WTC11 (cell line): Measurements from ENCODE around the gene ELAPOR2.

Experiments
- CTCF ChIP-seq: fragments of 200-600 bp; IDR thresholded peaks from 2 replicates; pipeline ENCODE4 v1.8.0; 2022; ENCODE audit warnings: antibody characterized with exemption
- ELF4 ChIP-seq: sonication (generic); formaldehyde crosslinking; IDR thresholded peaks from 2 replicates; pipeline ENCODE4 v1.8.1; 2022; ENCODE audit warnings: low read depth, mild to moderate bottlenecking, moderate library complexity, missing genetic modification reagents
- ETV6 ChIP-seq: sonication (generic); formaldehyde crosslinking; IDR thresholded peaks from 2 replicates; pipeline ENCODE4 v1.8.1; 2022; ENCODE audit warnings: mild to moderate bottlenecking, missing genetic modification reagents
- FOXK1 ChIP-seq: sonication (generic); formaldehyde crosslinking; IDR thresholded peaks from 2 replicates; pipeline ENCODE4 v1.8.0; 2022; ENCODE audit warnings: mild to moderate bottlenecking, moderate library complexity, missing genetic modification reagents
- FOXP4 ChIP-seq: sonication (generic); formaldehyde crosslinking; IDR thresholded peaks from 2 replicates; pipeline ENCODE4 v1.8.0; 2022; ENCODE audit warnings: mild to moderate bottlenecking, missing genetic modification reagents
- GABPB1 ChIP-seq: sonication (generic); formaldehyde crosslinking; IDR thresholded peaks from 2 replicates; pipeline ENCODE4 v1.8.1; 2023; ENCODE audit warnings: mild to moderate bottlenecking, missing genetic modification reagents
- NR2C2 ChIP-seq: sonication (generic); formaldehyde crosslinking; IDR thresholded peaks from 2 replicates; pipeline ENCODE4 v1.8.0; 2022; ENCODE audit warnings: mild to moderate bottlenecking, missing genetic modification reagents
- RELA ChIP-seq: sonication (generic); formaldehyde crosslinking; IDR thresholded peaks from 2 replicates; pipeline ENCODE4 v1.8.1; 2022; ENCODE audit warnings: missing genetic modification reagents, mild to moderate bottlenecking, borderline replicate concordance
- ZNF138 ChIP-seq: sonication (generic); formaldehyde crosslinking; conservative IDR thresholded peaks from 2 replicates; pipeline ENCODE4 v1.8.1; 2022; ENCODE audit warnings: mild to moderate bottlenecking, moderate library complexity, missing genetic modification reagents
- ZNF232 ChIP-seq: sonication (generic); formaldehyde crosslinking; IDR thresholded peaks from 2 replicates; pipeline ENCODE4 v1.8.0; 2022; ENCODE audit warnings: mild to moderate bottlenecking, missing genetic modification reagents
- ZNF425 ChIP-seq: fragments of 250-450 bp; sonication (Bioruptor Pico); conservative IDR thresholded peaks from 2 replicates; pipeline ENCODE4 v1.9.0; 2021; ENCODE audit warnings: mild to moderate bottlenecking

GRCh38 chr7:87058744-87059524 is 520 bp downstream of the ELAPOR2 start:
- TF ChIP-seq GABPB1 (CRISPR knock-in tag) (no peak), CTCF (no peak), FOXP4 (CRISPR knock-in tag) (no peak), NR2C2 (CRISPR knock-in tag) (no peak), ZNF425 (no peak), ZNF232 (no peak), ELF4 (CRISPR knock-in tag) (no peak), ETV6 (CRISPR knock-in tag) (no peak), RELA (no peak), ZNF138 (CRISPR knock-in tag) (no peak), FOXK1 (CRISPR knock-in tag) (peak; percentile 3; the same call in 1 of the 2 replicates)
